Liver (tissue), 9 donors: ENCODE measurements around the gene GFY. TPM values are rescaled to one million over a fixed set of nuclear protein-coding genes. Genes with fewer than 3 reads are reported as not detected.
A peak's percentile ranks its signal among the peaks of the same experiment; 100 is the strongest.

Source experiments
- DNase-seq: peaks from one replicate; pipeline ENCODE4 v3.0.0-alpha.2; 2017; ENCODE audit warnings: low spot score
- H3K27ac ChIP-seq, 2 donors: one replicate each; pipeline ENCODE4 v1.7.0; 2013; ENCODE audit warnings: inconsistent platforms in 2 of 2, low read length in 2 of 2, control low read depth in 1 of 2, low read depth in 1 of 2, mild to moderate bottlenecking in 1 of 2
- H3K27me3 ChIP-seq, 4 donors: one replicate each; pipeline versions ENCODE4 v1.6.1 to v1.7.0; 2013; ENCODE audit warnings: low read length in 3 of 4, inconsistent platforms in 1 of 4, mild to moderate bottlenecking in 1 of 4, moderate library complexity in 1 of 4; ENCODE audit not compliant: control insufficient read depth in 4 of 4, insufficient read depth in 4 of 4
- H3K36me3 ChIP-seq, 4 donors: one replicate each; pipeline versions ENCODE4 v1.6.1 to v1.7.0; 2013; ENCODE audit warnings: low read length in 3 of 4, mild to moderate bottlenecking in 3 of 4, low read depth in 1 of 4, moderate library complexity in 1 of 4; ENCODE audit not compliant: control insufficient read depth in 4 of 4, insufficient read depth in 3 of 4
- H3K4me1 ChIP-seq, 4 donors: one replicate each; pipeline versions ENCODE4 v1.6.1 to v1.7.0; 2013; ENCODE audit warnings: low read length in 3 of 4, mild to moderate bottlenecking in 3 of 4, moderate library complexity in 1 of 4; ENCODE audit not compliant: control insufficient read depth in 4 of 4, insufficient read depth in 4 of 4
- H3K4me3 ChIP-seq, 3 donors: one replicate each; pipeline versions ENCODE4 v1.6.1 to v1.7.0; 2013; ENCODE audit warnings: low read length in 3 of 3, control low read depth in 1 of 3, low read depth in 1 of 3, mild to moderate bottlenecking in 1 of 3
- H3K9ac ChIP-seq, 2 donors: one replicate each; pipeline ENCODE4 v1.7.0; 2013; ENCODE audit warnings: low read length in 2 of 2, mild to moderate bottlenecking in 2 of 2, moderate library complexity in 2 of 2, control low read depth in 1 of 2, low read depth in 1 of 2
- H3K9me3 ChIP-seq, 4 donors: one replicate each; pipeline versions ENCODE4 v1.6.1 to v1.7.0; 2013; ENCODE audit warnings: low read length in 3 of 4; ENCODE audit not compliant: control insufficient read depth in 4 of 4
- ATF3 ChIP-seq: IDR thresholded peaks from 2 replicates; pipeline ENCODE4 v1.6.1; 2016; ENCODE audit warnings: antibody characterized with exemption
- CTCF ChIP-seq: fragments of 150-350 bp; IDR thresholded peaks from 2 replicates; pipeline ENCODE4 v1.5.1; 2017; ENCODE audit warnings: improper control_type of control experiment, low read depth, low read length; ENCODE audit not compliant: missing input control
- EGR1 ChIP-seq, 2 donors: IDR thresholded peaks; 2 replicates each; pipeline ENCODE4 v1.6.1; 2016 to 2018; ENCODE audit warnings: antibody characterized with exemption in 2 of 2, low read depth in 2 of 2
- FOXA1 ChIP-seq: IDR thresholded peaks from 2 replicates; pipeline ENCODE4 v1.6.1; 2016; ENCODE audit warnings: antibody characterized with exemption
- FOXA2 ChIP-seq: IDR thresholded peaks from 2 replicates; pipeline ENCODE4 v1.6.1; 2016; ENCODE audit warnings: antibody characterized with exemption
- GABPA ChIP-seq, 2 donors: IDR thresholded peaks in 1 of 2; conservative IDR thresholded peaks in 1 of 2; 2 replicates each; pipeline ENCODE4 v1.6.1; 2016; ENCODE audit warnings: antibody characterized with exemption in 2 of 2, mild to moderate bottlenecking in 1 of 2, moderate library complexity in 1 of 2
- HNF4A ChIP-seq, 2 donors: conservative IDR thresholded peaks; 2 replicates each; pipeline ENCODE4 v1.6.1; 2016; ENCODE audit warnings: antibody characterized with exemption in 2 of 2, mild to moderate bottlenecking in 2 of 2
- HNF4G ChIP-seq: IDR thresholded peaks from 2 replicates; pipeline ENCODE4 v1.6.1; 2016; ENCODE audit warnings: antibody characterized with exemption
- JUND ChIP-seq, 2 donors: IDR thresholded peaks; 2 replicates each; pipeline ENCODE4 v1.6.1; 2016; ENCODE audit warnings: antibody characterized with exemption in 2 of 2
- MAX ChIP-seq: IDR thresholded peaks from 2 replicates; pipeline ENCODE4 v1.6.1; 2016; ENCODE audit warnings: antibody characterized with exemption
- NR2F2 ChIP-seq: IDR thresholded peaks from 2 replicates; pipeline ENCODE4 v1.6.1; 2016; ENCODE audit warnings: antibody characterized with exemption
- RAD21 ChIP-seq, 2 donors: IDR thresholded peaks; 2 replicates each; pipeline ENCODE4 v1.6.1; 2016; ENCODE audit warnings: antibody characterized with exemption in 2 of 2, mild to moderate bottlenecking in 2 of 2
- REST ChIP-seq: IDR thresholded peaks from 2 replicates; pipeline ENCODE4 v1.6.1; 2016; ENCODE audit warnings: antibody characterized with exemption, mild to moderate bottlenecking
- RXRA ChIP-seq, 2 donors: IDR thresholded peaks; 2 replicates each; pipeline ENCODE4 v1.6.1; 2017 to 2018; ENCODE audit warnings: antibody characterized with exemption in 2 of 2, mild to moderate bottlenecking in 1 of 2
- SP1 ChIP-seq: IDR thresholded peaks from 2 replicates; pipeline ENCODE4 v1.6.1; 2018; ENCODE audit warnings: antibody characterized with exemption, mild to moderate bottlenecking
- TAF1 ChIP-seq: conservative IDR thresholded peaks from 2 replicates; pipeline ENCODE4 v1.6.1; 2016; ENCODE audit warnings: antibody characterized with exemption, mild to moderate bottlenecking
- YY1 ChIP-seq: IDR thresholded peaks from 2 replicates; pipeline ENCODE4 v1.6.1; 2016; ENCODE audit warnings: antibody characterized with exemption, mild to moderate bottlenecking
- ZBTB33 ChIP-seq: IDR thresholded peaks from 2 replicates; pipeline ENCODE4 v1.6.1; 2016; ENCODE audit warnings: antibody characterized with exemption
- WGBS: extraction: QIAGEN DNeasy Blood & Tissue Kit; methylation state at CpG from one replicate; pipeline ENCODE4 v1.1.7; 2013; 5-methylcytosine and 5-hydroxymethylcytosine counted together
- polyA plus RNA-seq, 2 donors: library from polyadenylated mRNA; stranded (reverse) in 1 of 2; unstranded in 1 of 2; fragments of 200-250 nt in 1 of 2; fragments of >200 nt in 1 of 2; fragmentation: Nextera tagmentation in 1 of 2; extraction: Ambion mirVana in 1 of 2; gene quantifications; one replicate each; pipeline versions ENCODE4 v1.2.1 to v1.2.3, GENCODE V29; 2013 to 2015
- total RNA-seq, 2 donors: library from RNA; depleted of rRNA; stranded (reverse); fragments of >200 nt; gene quantifications; one replicate each; pipeline ENCODE4 v1.2.3, GENCODE V29; 2014
- donor health status: healthy.
- donor health status: healthy.
- donor health status: healthy.
- donor health status: healthy.
- donor health status: healthy.

The GFY gene
- total and polyA plus RNA-seq, 4 donors: not detected

GRCh38 chr19:49450405-49450804 lies 25.2 kb downstream of the GFY start:
- WGBS: 87% methylated on average over 7 of the region's 7 CpGs
- Histone ChIP-seq H3K4me3 (no peak overlapping the region), H3K27me3 (no peaks in the 10 kb centered on the region), H3K9ac (peak overlapping the region in 1 of 2 donors; percentile 48), H3K9me3 (no peaks in the 10 kb centered on the region), H3K36me3 (peaks cover 0 to 11% (median 7%) of the 10 kb centered on the region in 4 donors), H3K4me1 (peaks cover 0 to 22% (median 10%) of the 10 kb centered on the region in 4 donors), H3K27ac (no peak overlapping the region)
- TF ChIP-seq JUND (IDR thresholded peaks at IDR 0.05): no peak
- no peak for TF ChIP-seq FOXA1
- TF ChIP-seq SP1: no peak
- no peak for TF ChIP-seq FOXA2
- no peak for TF ChIP-seq MAX
- TF ChIP-seq EGR1 (IDR thresholded peaks at IDR 0.05; ENCODE audit: low read depth in 2 of 2): no peak
- DNase-seq: no peak

- H3K27ac ChIP-seq: peak within 1 kb of the TSS; percentile 90 to 95
- peak within 1 kb of the TSS; percentile 74 to 79 for H3K9ac ChIP-seq
- peak within 1 kb of the TSS; percentile 77 to 96 (median 88) for H3K4me3 ChIP-seq
- peaks cover 0 to 22% (median 10%) of the 10 kb centered on the region in 4 donors for H3K4me1 ChIP-seq
- peaks cover 0 to 10% (median 4%) of the 10 kb centered on the region in 4 donors for H3K36me3 ChIP-seq
- under 1% methylated on average over 42 of the region's 42 CpGs for WGBS
- H3K9me3 ChIP-seq: no peaks in the 10 kb centered on the region
- peak; percentile 95 for DNase-seq
- no peaks in the 10 kb centered on the region for H3K27me3 ChIP-seq
- TF ChIP-seq FOXA2 (peak; percentile 94), SP1 (peak; percentile 78), ZBTB33 (peak; percentile 99), EGR1 (IDR thresholded peaks at IDR 0.05; ENCODE audit: low read depth in 2 of 2) (peak; percentile 26 to 45), CTCF (peak; percentile 22), TAF1 (peak; percentile 74), ATF3 (no peak), RXRA (IDR thresholded peaks at IDR 0.05) (peak; percentile 26 to 39), JUND (IDR thresholded peaks at IDR 0.05) (peak in 1 of 2 donors; percentile 22), HNF4A (conservative IDR thresholded peaks at IDR 0.05) (peak; percentile 40 to 55), GABPA (IDR thresholded peaks at IDR 0.05 in 1 of 2, conservative IDR thresholded peaks at IDR 0.05 in 1 of 2) (peak; percentile 98 to 99), FOXA1 (peak; percentile 84), NR2F2 (peak; percentile 44), HNF4G (no peak), YY1 (peak; percentile 65), REST (no peak), MAX (peak; percentile 92), RAD21 (IDR thresholded peaks at IDR 0.05) (no peak)
Observed at GRCh38 chr19:49451430-49452181, 26.4 kb downstream of the GFY start, which contains the start of gene PIH1D1. Gene PIH1D1 (minus strand): TSS chr19:49451814. CDS start chr19:49451574, 240 bp downstream.
